Neural cell (in vitro differentiated cells): Measurements from ENCODE around the gene DHX16. TPM values are rescaled to one million over a fixed set of nuclear protein-coding genes. Genes with fewer than 3 reads are reported as not detected.

Experiments used
- H2AFZ ChIP-seq: fragments of 200-600, 300-800 bp; sonication (generic), shearing (Covaris generic); 2 replicates; pipeline ENCODE4 v1.6.0; 2014; ENCODE audit warnings: low read depth, mild to moderate bottlenecking, antibody characterized with exemption, low read length, moderate library complexity
- H3F3A ChIP-seq: fragments of 200-600 bp; shearing (Covaris generic); 2 replicates; pipeline ENCODE4 v1.6.1; 2016; ENCODE audit warnings: mild to moderate bottlenecking, moderate library complexity, mixed read lengths, antibody characterized with exemption, low read length; ENCODE audit not compliant: insufficient read depth, poor library complexity, severe bottlenecking
- H3K27ac ChIP-seq: fragments of 200-600, 300-800 bp; sonication (generic), shearing (Covaris generic); 2 replicates; pipeline ENCODE4 v1.5.1; 2014; ENCODE audit warnings: mild to moderate bottlenecking, low read length, moderate library complexity
- H3K27me3 ChIP-seq: fragments of 300-800, 200-600 bp; sonication (generic), shearing (Covaris generic); 2 replicates; pipeline ENCODE4 v1.6.0; 2014; ENCODE audit warnings: mild to moderate bottlenecking, low read depth, low read length, moderate library complexity; ENCODE audit not compliant: insufficient read depth
- H3K36me3 ChIP-seq: fragments of 300-800, 200-600 bp; sonication (generic), shearing (Covaris generic); 2 replicates; pipeline ENCODE4 v1.5.1; 2014; ENCODE audit warnings: mild to moderate bottlenecking, antibody characterized with exemption, low read length, moderate library complexity; ENCODE audit not compliant: insufficient read depth
- H3K4me2 ChIP-seq: fragments of 300-800, 200-600 bp; sonication (generic), shearing (Covaris generic); 2 replicates; pipeline ENCODE4 v1.6.0; 2014; ENCODE audit warnings: mild to moderate bottlenecking, low read length
- H3K4me3 ChIP-seq: fragments of 300-800, 200-600 bp; sonication (generic), shearing (Covaris generic); 2 replicates; pipeline ENCODE4 v1.5.1; 2014; ENCODE audit warnings: mild to moderate bottlenecking, low read length, moderate library complexity
- H3K79me2 ChIP-seq: fragments of 200-600 bp; shearing (Covaris generic); replicated peaks from 2 replicates; pipeline ENCODE4 v1.6.0; 2014; ENCODE audit warnings: mild to moderate bottlenecking, low read length, moderate library complexity; ENCODE audit not compliant: insufficient read depth
- H3K9ac ChIP-seq: fragments of 300-800, 200-600 bp; sonication (generic), shearing (Covaris generic); 2 replicates; pipeline ENCODE4 v1.6.1; 2016; ENCODE audit warnings: mild to moderate bottlenecking, low read length, mixed read lengths
- H3K9me2 ChIP-seq: fragments of 200-600 bp; shearing (Covaris generic); 2 replicates; pipeline ENCODE4 v1.6.1; 2016; ENCODE audit warnings: mild to moderate bottlenecking, low read length, mixed read lengths; ENCODE audit not compliant: insufficient read depth
- H3K9me3 ChIP-seq: fragments of 200-600, 300-800 bp; sonication (generic), shearing (Covaris generic); 2 replicates; pipeline ENCODE4 v1.6.1; 2016; ENCODE audit warnings: mild to moderate bottlenecking, mixed run types, low read length, moderate library complexity, mixed read lengths
- H4K20me1 ChIP-seq: fragments of 200-600 bp; shearing (Covaris generic); 2 replicates; pipeline ENCODE4 v1.6.1; 2016; ENCODE audit warnings: mild to moderate bottlenecking, mixed run types; ENCODE audit not compliant: insufficient read depth
- EP300 ChIP-seq: fragments of 450-650 bp; conservative IDR thresholded peaks from 2 replicates; pipeline ENCODE4 v1.6.1; 2014; ENCODE audit warnings: antibody characterized with exemption, mild to moderate bottlenecking, moderate library complexity; ENCODE audit not compliant: poor library complexity, severe bottlenecking
- EZH2 ChIP-seq: fragments of 200-600, 300-800 bp; shearing (Covaris generic), sonication (generic); IDR thresholded peaks from 2 replicates; pipeline ENCODE4 v1.6.1; 2014; ENCODE audit warnings: antibody characterized with exemption, low read length, borderline replicate concordance, mild to moderate bottlenecking; ENCODE audit not compliant: insufficient read depth, poor library complexity, severe bottlenecking
- MXI1 ChIP-seq: fragments of 450-650 bp; conservative IDR thresholded peaks from 2 replicates; pipeline ENCODE4 v1.6.1; 2014; ENCODE audit warnings: antibody characterized with exemption, mild to moderate bottlenecking; ENCODE audit not compliant: poor library complexity, severe bottlenecking
- POLR2AphosphoS5 ChIP-seq: IDR thresholded peaks from 2 replicates; pipeline ENCODE4 v1.6.1; 2012
- RAD21 ChIP-seq: fragments of 450-650 bp; conservative IDR thresholded peaks from 2 replicates; pipeline ENCODE4 v1.6.1; 2014; ENCODE audit warnings: antibody characterized with exemption, mild to moderate bottlenecking, moderate library complexity
- REST ChIP-seq: IDR thresholded peaks from 2 replicates; pipeline ENCODE4 v1.6.1; 2012; ENCODE audit warnings: borderline replicate concordance
- SMC3 ChIP-seq: fragments of 450-650 bp; conservative IDR thresholded peaks from 2 replicates; pipeline ENCODE4 v1.6.1; 2014; ENCODE audit warnings: antibody characterized with exemption, mild to moderate bottlenecking, moderate library complexity; ENCODE audit not compliant: poor library complexity
- TAF1 ChIP-seq: IDR thresholded peaks from 2 replicates; pipeline ENCODE4 v1.6.1; 2012; ENCODE audit warnings: low read depth
- polyA plus RNA-seq: library from polyadenylated mRNA; depleted of rRNA; stranded (reverse); fragments of >200 nt; gene quantifications from 2 replicates; pipeline ENCODE4 v1.2.3, GENCODE V29; 2014
- TF ChIP-seq, protein P1 (sequence below): fragments of 450-650 bp; IDR thresholded peaks from 2 replicates; pipeline ENCODE4 v1.5.1; 2014; ENCODE audit warnings: antibody characterized with exemption, mild to moderate bottlenecking, moderate library complexity; ENCODE audit not compliant: poor library complexity, severe bottlenecking

The DHX16 gene
- polyA plus RNA-seq, 1 donor from 2014 or later: 29.1 TPM

- H3K27me3 ChIP-seq: no peaks in the 10 kb centered on the region
- no peaks in the 10 kb centered on the region for H3F3A ChIP-seq
- H3K4me3 ChIP-seq: peak overlapping the region; percentile 99
- no peaks in the 10 kb centered on the region for H3K36me3 ChIP-seq
- peaks cover 38% of the 10 kb centered on the region for H4K20me1 ChIP-seq
- H3K9me3 ChIP-seq: no peaks in the 10 kb centered on the region
- TF ChIP-seq EZH2 (no peak), TAF1 (no peak), POLR2AphosphoS5 (no peak), SMC3 (peak; percentile 80), RAD21 (peak; percentile 74), MXI1 (no peak), EP300 (no peak), REST (no peak)
- TF ChIP-seq, protein P1, sequence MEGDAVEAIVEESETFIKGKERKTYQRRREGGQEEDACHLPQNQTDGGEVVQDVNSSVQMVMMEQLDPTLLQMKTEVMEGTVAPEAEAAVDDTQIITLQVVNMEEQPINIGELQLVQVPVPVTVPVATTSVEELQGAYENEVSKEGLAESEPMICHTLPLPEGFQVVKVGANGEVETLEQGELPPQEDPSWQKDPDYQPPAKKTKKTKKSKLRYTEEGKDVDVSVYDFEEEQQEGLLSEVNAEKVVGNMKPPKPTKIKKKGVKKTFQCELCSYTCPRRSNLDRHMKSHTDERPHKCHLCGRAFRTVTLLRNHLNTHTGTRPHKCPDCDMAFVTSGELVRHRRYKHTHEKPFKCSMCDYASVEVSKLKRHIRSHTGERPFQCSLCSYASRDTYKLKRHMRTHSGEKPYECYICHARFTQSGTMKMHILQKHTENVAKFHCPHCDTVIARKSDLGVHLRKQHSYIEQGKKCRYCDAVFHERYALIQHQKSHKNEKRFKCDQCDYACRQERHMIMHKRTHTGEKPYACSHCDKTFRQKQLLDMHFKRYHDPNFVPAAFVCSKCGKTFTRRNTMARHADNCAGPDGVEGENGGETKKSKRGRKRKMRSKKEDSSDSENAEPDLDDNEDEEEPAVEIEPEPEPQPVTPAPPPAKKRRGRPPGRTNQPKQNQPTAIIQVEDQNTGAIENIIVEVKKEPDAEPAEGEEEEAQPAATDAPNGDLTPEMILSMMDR: peak; percentile 81
- H3K27ac ChIP-seq: no peak overlapping the region
- no peak overlapping the region for H2AFZ ChIP-seq
- peak overlapping the region; percentile 4 for H3K9ac ChIP-seq
- no peak overlapping the region for H3K4me2 ChIP-seq
- H3K9me2 ChIP-seq: no peaks in the 10 kb centered on the region
- H3K79me2 ChIP-seq: peaks cover 37% of the 10 kb centered on the region
These were observed 6.3 kb upstream of the DHX16 start for GRCh38 chr6:30678964-30679726.

GRCh38 chr6:30676660-30677285 is 4.0 kb upstream of the DHX16 start:
- Histone ChIP-seq H3K27ac (no peak overlapping the region), H4K20me1 (peaks cover 15% of the 10 kb centered on the region), H3K4me3 (no peak overlapping the region), H3K9ac (no peak overlapping the region), H3K36me3 (no peaks in the 10 kb centered on the region), H3K9me2 (no peaks in the 10 kb centered on the region), H3K27me3 (no peaks in the 10 kb centered on the region), H2AFZ (no peak overlapping the region), H3K79me2 (peaks cover 19% of the 10 kb centered on the region), H3K9me3 (no peaks in the 10 kb centered on the region), H3K4me2 (no peak overlapping the region), H3F3A (no peaks in the 10 kb centered on the region)
- TF ChIP-seq TAF1 (no peak), EZH2 (no peak), MXI1 (no peak)
